K562 (cell line): ENCODE data around the gene SACM1L. TPM values are rescaled to one million over a fixed set of nuclear protein-coding genes. Genes with fewer than 3 reads are reported as not detected.

Source experiments
- ATF6 ChIP-seq: sonication (generic); formaldehyde crosslinking; IDR thresholded peaks from 2 replicates; pipeline ENCODE4 v1.4.0; 2020; ENCODE audit warnings: mild to moderate bottlenecking, missing genetic modification reagents
- CBFB ChIP-seq: sonication (generic); formaldehyde crosslinking; IDR thresholded peaks from 2 replicates; pipeline ENCODE4 v1.4.0; 2020; ENCODE audit warnings: mild to moderate bottlenecking, missing genetic modification reagents
- CUX1 ChIP-seq: fragments of 200-800 bp; sonication (Bioruptor generic); IDR thresholded peaks from 2 replicates; pipeline ENCODE4 v1.6.1; 2016; ENCODE audit warnings: missing genetic modification characterization, missing compliant biosample characterization
- E2F1 ChIP-seq: sonication (generic); formaldehyde crosslinking; IDR thresholded peaks from 2 replicates; pipeline ENCODE4 v1.8.1; 2023; ENCODE audit warnings: mild to moderate bottlenecking, missing genetic modification reagents, moderate library complexity
- FOSL1 ChIP-seq: fragments of 200-800 bp; sonication (Bioruptor generic); conservative IDR thresholded peaks from 2 replicates; pipeline ENCODE4 v1.6.1; 2016; ENCODE audit warnings: missing genetic modification characterization, missing compliant biosample characterization
- JUND ChIP-seq, 2 experiments: IDR thresholded peaks; 2 replicates in 1 of 2; 3 replicates in 1 of 2; pipeline ENCODE4 v1.6.1; 2011; ENCODE audit warnings: borderline replicate concordance in 2 of 2, low read depth in 2 of 2, low read length in 2 of 2, improper control_type of control experiment in 1 of 2, missing biosample characterization in 1 of 2, missing genetic modification characterization in 1 of 2, missing genetic modification reagents in 1 of 2
- KDM1A ChIP-seq, 2 experiments: fragments of 450-650 bp; IDR thresholded peaks; 2 replicates each; pipeline ENCODE4 v1.6.1; 2016; ENCODE audit warnings: mild to moderate bottlenecking in 2 of 2
- MAFF ChIP-seq: IDR thresholded peaks from 2 replicates; pipeline ENCODE4 v1.6.1; 2012; ENCODE audit warnings: low read length, improper control_type of control experiment
- MAFK ChIP-seq: IDR thresholded peaks from 2 replicates; pipeline ENCODE4 v1.6.1; 2011; ENCODE audit warnings: low read length, improper control_type of control experiment
- PHF8 ChIP-seq: fragments of 200-600 bp; sonication (generic); IDR thresholded peaks from 2 replicates; pipeline ENCODE4 v1.6.1; 2012; ENCODE audit warnings: mixed run types, mild to moderate bottlenecking, inconsistent platforms, low read length, moderate library complexity, borderline replicate concordance
- PKNOX1 ChIP-seq: fragments of 450-650 bp; IDR thresholded peaks from 2 replicates; pipeline ENCODE4 v1.6.1; 2016
- SMARCB1 ChIP-seq: IDR thresholded peaks from 2 replicates; pipeline ENCODE4 v1.6.1; 2011; ENCODE audit warnings: improper control_type of control experiment, low read depth; ENCODE audit not compliant: insufficient read length
- TOE1 ChIP-seq, 2 experiments: fragments of 450-650 bp in 1 of 2; sonication (generic) in 1 of 2; formaldehyde crosslinking in 1 of 2; IDR thresholded peaks; 2 replicates each; pipeline versions ENCODE4 v1.7.1 to v1.8.0; 2016 to 2022; ENCODE audit warnings: borderline replicate concordance in 2 of 2, mild to moderate bottlenecking in 2 of 2, antibody characterized with exemption in 1 of 2, inconsistent platforms in 1 of 2, low read depth in 1 of 2, missing genetic modification reagents in 1 of 2, moderate library complexity in 1 of 2
- ZNF134 ChIP-seq: fragments of 250-450 bp; sonication (Bioruptor Pico); conservative IDR thresholded peaks from 2 replicates; pipeline ENCODE4 v1.4.0; 2020
- ZNF764 ChIP-seq: fragments of 250-450 bp; sonication (Bioruptor Pico); IDR thresholded peaks from 2 replicates; pipeline ENCODE4 v1.4.0; 2020; ENCODE audit warnings: low read depth, mild to moderate bottlenecking, moderate library complexity
- ZSCAN29 ChIP-seq: fragments of 450-650 bp; IDR thresholded peaks from 2 replicates; pipeline ENCODE4 v1.6.1; 2017
- polyA plus RNA-seq, 8 experiments: library from polyadenylated mRNA; depleted of rRNA in 4 of 8; stranded (reverse) in 5 of 8; unstranded in 3 of 8; fragments of >200 nt; fragmentation: Nextera tagmentation in 2 of 8; fragmentation: Illumina TruSeq in 1 of 8; extraction: Ambion mirVana in 2 of 8; extraction: Trizol in 1 of 8; gene quantifications; 2 replicates each; pipeline versions ENCODE4 v1.2.1 to v1.2.3, GENCODE V29; 2011 to 2014; ENCODE audit warnings: inconsistent platforms in 1 of 8, missing spikeins in 1 of 8
- total RNA-seq, 7 experiments: library from RNA; depleted of rRNA in 6 of 7; stranded (reverse); fragments of >200 nt in 6 of 7; fragmentation: Illumina TruSeq in 2 of 7; extraction: Trizol in 2 of 7; gene quantifications; 2 replicates each; pipeline versions ENCODE4 v1.2.1 to v1.2.3, GENCODE V29; 2011 to 2021; ENCODE audit warnings: low replicate concordance in 1 of 7

SACM1L gene
- total and polyA plus RNA-seq, 9 of the 15 experiments (the other 6 are each of a cell fraction or from before 2014, with no cell fraction given), result 25.7 to 67.2 (median 40.3) TPM

- TF ChIP-seq PKNOX1 (peak; percentile 36; the same call in 1 of the 2 replicates), CBFB (0 out of 2 replicates have a peak, but pooled peaks have one; percentile 6), CUX1 (CRISPR knock-in tag) (peak; percentile 98), FOSL1 (tag) (peak; percentile 76), E2F1 (no peak), MAFF (0 out of 2 replicates have a peak, but pooled peaks have one; percentile 1), SMARCB1 (no peak), ATF6 (0 out of 2 replicates have a peak, but pooled peaks have one; percentile 24), PHF8 (peak; percentile 46; the same call in 1 of the 2 replicates), JUND (IDR thresholded peaks at IDR 0.05; ENCODE audit: borderline replicate concordance, low read depth, low read length) (peak; percentile 88), JUND (tag; IDR thresholded peaks at IDR 0.05; ENCODE audit: borderline replicate concordance, low read depth, low read length) (peak; percentile 71; the same call in 2 of the 3 replicates), KDM1A (IDR thresholded peaks at IDR 0.05) (0 out of 4 replicates have a peak, but pooled peaks of 1 of the 2 experiments have one; percentile 7), ZNF764 (CRISPR knock-in tag) (no peak), TOE1 (IDR thresholded peaks at IDR 0.05; ENCODE audit: borderline replicate concordance) (no peak), TOE1 (CRISPR knock-in tag; IDR thresholded peaks at IDR 0.05; ENCODE audit: borderline replicate concordance, low read depth) (peak; percentile 26; the same call in 1 of the 2 replicates), ZNF134 (no peak), ZSCAN29 (peak; percentile 66; the same call in 1 of the 2 replicates), MAFK (peak; percentile 8; the same call in 1 of the 2 replicates)
Measured at GRCh38 chr3:45688194-45688881, 858 bp upstream of the SACM1L start (continued).
